Lung (tissue), 12 donors: ENCODE measurements around the gene PRKN. TPM values are rescaled to one million over a fixed set of nuclear protein-coding genes. Genes with fewer than 3 reads are reported as not detected.

ENCODE experiments used
- ATAC-seq: fragments of 200-7000 bp; cut with Tn5 transposase; one replicate; pipeline ENCODE4 v1.9.1; 2020; ENCODE audit warnings: moderate number of reproducible peaks; ENCODE audit not compliant: insufficient read depth, low FRiP score
- DNase-seq, 3 donors: peaks; one replicate each; pipeline ENCODE4 v3.0.0-alpha.2; 2013 to 2017
- H3K27ac ChIP-seq, 2 donors: one replicate each; pipeline ENCODE4 v1.5.1; 2013; ENCODE audit warnings: mild to moderate bottlenecking in 2 of 2, moderate library complexity in 2 of 2, control low read depth in 1 of 2, inconsistent platforms in 1 of 2, low read depth in 1 of 2, low read length in 1 of 2
- H3K27me3 ChIP-seq, 3 donors: one replicate each; pipeline ENCODE4 v1.5.1; 2013; ENCODE audit warnings: low read length in 2 of 3; ENCODE audit not compliant: control insufficient read depth in 3 of 3, insufficient read depth in 3 of 3
- H3K36me3 ChIP-seq, 4 donors: one replicate each; pipeline ENCODE4 v1.5.1; 2013; ENCODE audit warnings: low read length in 4 of 4, mild to moderate bottlenecking in 1 of 4, moderate library complexity in 1 of 4; ENCODE audit not compliant: control insufficient read depth in 4 of 4, insufficient read depth in 4 of 4
- H3K4me1 ChIP-seq, 5 donors: one replicate each; pipeline ENCODE4 v1.5.1; 2013; ENCODE audit warnings: low read length in 5 of 5, mild to moderate bottlenecking in 2 of 5, moderate library complexity in 1 of 5; ENCODE audit not compliant: control insufficient read depth in 5 of 5, insufficient read depth in 5 of 5
- H3K4me3 ChIP-seq: one replicate; pipeline ENCODE4 v1.5.1; 2013; ENCODE audit warnings: mild to moderate bottlenecking, control low read depth, moderate library complexity
- H3K9ac ChIP-seq, 2 donors: one replicate each; pipeline ENCODE4 v1.5.1; 2013; ENCODE audit warnings: low read length in 2 of 2, control low read depth in 1 of 2; ENCODE audit not compliant: insufficient read depth in 1 of 2
- H3K9me3 ChIP-seq, 4 donors: one replicate each; pipeline ENCODE4 v1.5.1; 2013; ENCODE audit warnings: low read length in 3 of 4, mild to moderate bottlenecking in 1 of 4, moderate library complexity in 1 of 4; ENCODE audit not compliant: control insufficient read depth in 4 of 4, insufficient read depth in 3 of 4
- WGBS, 2 donors: extraction: QIAGEN DNeasy Blood & Tissue Kit; methylation state at CpG; one replicate each; pipeline ENCODE4 v1.1.7; 2013; 5-methylcytosine and 5-hydroxymethylcytosine counted together
- polyA plus RNA-seq, 2 donors: library from polyadenylated mRNA; stranded (reverse); fragments of 200-250 nt; gene quantifications; one replicate each; pipeline ENCODE4 v1.2.1, GENCODE V29; 2013
- total RNA-seq, 2 donors: library from RNA; depleted of rRNA in 1 of 2; stranded (reverse); fragments of >200 nt in 1 of 2; gene quantifications; one replicate each; pipeline ENCODE4 v1.2.1, GENCODE V29; 2014 to 2021
- TF ChIP-seq, protein P1 (sequence below): IDR thresholded peaks from 2 replicates; pipeline ENCODE4 v1.5.1; 2012; ENCODE audit warnings: mild to moderate bottlenecking; ENCODE audit errors: control extremely low read depth, extremely low read depth
- donor health status: control.
- donor health status: control.
- donor health status: Bipolar disorder and iron deficiency.
- donor health status: healthy.
- donor health status: DM: yes; HTN: yes; CAD: no.

Gene PRKN
- total and polyA plus RNA-seq, 4 donors: 0.27 to 11.2 (median 3.1) TPM

DNA sequence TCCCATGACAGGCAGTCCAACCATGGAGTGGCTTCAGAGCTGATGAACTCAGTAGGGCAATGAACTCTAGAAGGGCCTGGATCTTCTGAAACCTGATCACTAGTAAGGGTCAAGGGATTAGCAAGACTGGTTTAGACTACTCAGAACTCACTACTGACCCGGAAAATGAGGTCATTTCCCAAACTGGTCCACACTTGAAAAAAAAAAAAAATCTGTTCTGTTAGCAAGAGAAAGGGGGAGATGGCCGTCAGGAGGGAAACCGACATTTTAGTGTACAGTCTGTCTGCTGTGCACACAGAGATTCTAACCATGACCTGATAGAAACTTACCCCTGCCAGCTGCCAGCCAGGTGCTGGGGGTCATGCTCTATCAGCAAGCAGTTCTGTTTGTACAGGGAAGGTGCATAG is 1191.3 kb downstream of the PRKN start:
- ATAC-seq (no peak), DNase-seq (no peak)
- H3K36me3 ChIP-seq: peaks cover 0 to 1% (median 0%) of the 10 kb centered on the region in 4 donors
- no peak overlapping the region for H3K4me3 ChIP-seq
- H3K27ac ChIP-seq: no peak overlapping the region
- no peaks in the 10 kb centered on the region for H3K27me3 ChIP-seq
- 65 to 79% methylated on average over 3 of the region's 3 CpGs for WGBS, 2 donors
- H3K9ac ChIP-seq: no peak overlapping the region
- H3K4me1 ChIP-seq: no peaks in the 10 kb centered on the region
- TF ChIP-seq, protein P1, sequence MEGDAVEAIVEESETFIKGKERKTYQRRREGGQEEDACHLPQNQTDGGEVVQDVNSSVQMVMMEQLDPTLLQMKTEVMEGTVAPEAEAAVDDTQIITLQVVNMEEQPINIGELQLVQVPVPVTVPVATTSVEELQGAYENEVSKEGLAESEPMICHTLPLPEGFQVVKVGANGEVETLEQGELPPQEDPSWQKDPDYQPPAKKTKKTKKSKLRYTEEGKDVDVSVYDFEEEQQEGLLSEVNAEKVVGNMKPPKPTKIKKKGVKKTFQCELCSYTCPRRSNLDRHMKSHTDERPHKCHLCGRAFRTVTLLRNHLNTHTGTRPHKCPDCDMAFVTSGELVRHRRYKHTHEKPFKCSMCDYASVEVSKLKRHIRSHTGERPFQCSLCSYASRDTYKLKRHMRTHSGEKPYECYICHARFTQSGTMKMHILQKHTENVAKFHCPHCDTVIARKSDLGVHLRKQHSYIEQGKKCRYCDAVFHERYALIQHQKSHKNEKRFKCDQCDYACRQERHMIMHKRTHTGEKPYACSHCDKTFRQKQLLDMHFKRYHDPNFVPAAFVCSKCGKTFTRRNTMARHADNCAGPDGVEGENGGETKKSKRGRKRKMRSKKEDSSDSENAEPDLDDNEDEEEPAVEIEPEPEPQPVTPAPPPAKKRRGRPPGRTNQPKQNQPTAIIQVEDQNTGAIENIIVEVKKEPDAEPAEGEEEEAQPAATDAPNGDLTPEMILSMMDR: no peak
- peaks cover 0 to 6% (median 0%) of the 10 kb centered on the region in 4 donors for H3K9me3 ChIP-seq

DNA sequence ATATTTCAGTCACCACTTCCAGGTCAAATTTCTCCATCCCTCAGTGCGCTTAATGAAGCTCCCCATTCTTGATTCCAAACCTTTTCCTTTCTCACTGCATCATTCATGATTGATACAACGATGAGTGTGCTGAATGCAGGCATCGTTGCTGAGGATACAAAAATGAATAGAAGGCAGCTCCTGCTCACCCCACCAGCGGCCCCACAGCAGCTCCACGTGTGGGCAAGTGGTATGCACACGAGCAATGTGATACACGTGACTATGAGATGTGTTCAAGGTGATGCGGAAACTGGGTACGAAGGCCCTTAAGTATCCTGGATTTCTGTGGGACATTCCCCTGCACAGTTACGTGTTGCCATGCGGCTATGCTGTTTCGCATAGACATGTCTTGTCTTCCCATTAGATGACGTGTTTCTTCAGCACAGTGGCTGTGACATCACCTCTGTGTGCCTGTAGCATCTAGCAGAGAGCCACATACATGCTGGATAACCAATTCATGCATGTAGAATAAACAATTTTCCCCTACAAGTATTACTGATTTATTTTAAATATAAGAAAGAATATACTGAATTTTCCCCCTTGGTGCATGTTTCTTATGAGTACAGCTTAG is 1193.2 kb downstream of the PRKN start:
- WGBS, 2 donors: 91 to 92% methylated on average over 13 of the region's 13 CpGs
- Histone ChIP-seq H3K27ac (no peak overlapping the region), H3K9me3 (peaks cover 0 to 6% (median 0%) of the 10 kb centered on the region in 4 donors), H3K27me3 (no peaks in the 10 kb centered on the region), H3K4me3 (no peak overlapping the region), H3K9ac (no peak overlapping the region), H3K36me3 (no peaks in the 10 kb centered on the region), H3K4me1 (no peaks in the 10 kb centered on the region)
- TF ChIP-seq, protein P1: no peak
- no peak for ATAC-seq
- DNase-seq: no peak

DNA sequence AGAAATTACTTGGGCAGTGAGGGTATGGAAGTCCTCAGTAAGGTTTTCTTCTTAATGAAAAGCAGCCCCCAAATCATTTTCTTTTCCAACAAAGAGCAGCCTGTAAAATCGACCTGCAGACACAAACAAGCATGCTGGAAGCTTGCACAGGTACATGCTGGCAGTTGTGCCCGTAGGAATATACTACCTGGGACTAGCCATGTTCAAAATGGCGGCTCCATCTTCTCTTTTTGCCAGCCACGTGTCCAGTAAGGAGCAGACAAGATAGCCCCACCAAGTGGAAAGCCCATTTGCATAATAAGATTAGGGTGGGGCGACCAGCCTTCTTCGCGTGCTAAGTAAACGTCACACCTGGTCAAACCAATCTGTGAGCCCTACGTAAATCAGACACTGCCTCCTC is 1194.3 kb downstream of the PRKN start:
- H3K9me3 ChIP-seq: peaks cover 0 to 6% (median 0%) of the 10 kb centered on the region in 4 donors
- WGBS, 2 donors: 84 to 85% methylated on average over 9 of the region's 9 CpGs
- H3K27me3 ChIP-seq: no peaks in the 10 kb centered on the region
- no peaks in the 10 kb centered on the region for H3K4me1 ChIP-seq
- no peak overlapping the region for H3K4me3 ChIP-seq
- no peaks in the 10 kb centered on the region for H3K36me3 ChIP-seq
- DNase-seq (no peak), ATAC-seq (no peak)
- TF ChIP-seq, protein P1: no peak
- no peak overlapping the region for H3K9ac ChIP-seq
- H3K27ac ChIP-seq: no peak overlapping the region

DNA sequence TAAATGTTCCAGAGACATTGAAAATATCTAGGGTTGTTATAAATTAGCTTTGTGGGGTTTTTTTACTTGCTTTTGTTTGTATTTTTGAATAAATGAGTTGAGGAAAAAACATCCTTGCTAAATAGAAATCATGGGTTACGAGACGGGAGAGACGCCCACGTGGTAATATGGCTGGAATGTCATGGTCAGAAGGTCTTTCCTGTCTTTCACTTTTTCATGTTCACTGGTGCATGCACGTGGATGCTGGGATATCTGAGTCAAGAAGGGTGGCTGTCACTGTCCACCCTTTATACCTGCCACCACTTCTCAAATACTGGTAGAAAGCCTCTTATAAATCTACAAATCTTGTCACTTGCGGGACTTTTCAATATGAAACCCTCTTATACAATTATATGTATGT is 1195.0 kb downstream of the PRKN start:
- Histone ChIP-seq H3K4me1 (no peaks in the 10 kb centered on the region), H3K27ac (no peak overlapping the region), H3K4me3 (no peak overlapping the region), H3K9ac (no peak overlapping the region), H3K36me3 (no peaks in the 10 kb centered on the region), H3K9me3 (peaks cover 0 to 6% (median 0%) of the 10 kb centered on the region in 4 donors), H3K27me3 (no peaks in the 10 kb centered on the region)
- DNase-seq (no peak), ATAC-seq (no peak)
- TF ChIP-seq, protein P1: no peak
- WGBS, 2 donors: 85 to 88% methylated on average over 6 of the region's 6 CpGs
